ENCODE results near the gene HECTD4.

HECTD4 gene

GRCh38 chr12:112381883-112382796, at the start of gene HECTD4:
HECTD4 (minus strand) TSS chr12:112382431; CDS start chr12:112382128, 303 bp downstream.
- Histone ChIP-seq H3K27ac (ENCODE audit: low read length) (no peak within 1 kb of the TSS), H3K27me3 (ENCODE audit: control insufficient read depth, insufficient read depth, low read length) (no peaks in the 10 kb centered on the region), H3K4me1 (ENCODE audit: control insufficient read depth, low read depth, low read length) (peaks cover 3% of the 10 kb centered on the region), H3K36me3 (ENCODE audit: control insufficient read depth, low read depth, low read length) (no peaks in the 10 kb centered on the region), H3K4me3 (ENCODE audit: low read length) (peak within 1 kb of the TSS; percentile 70), H3K9me3 (ENCODE audit: control insufficient read depth, low read depth, low read length) (no peaks in the 10 kb centered on the region), H3K9ac (ENCODE audit: low read length) (peak within 1 kb of the TSS; percentile 51)

- no peaks in the 10 kb centered on the region for H3K36me3 ChIP-seq (ENCODE audit: control insufficient read depth, low read depth, low read length)
- H3K27ac ChIP-seq (ENCODE audit: low read length), result no peak overlapping the region
- no peaks in the 10 kb centered on the region for H3K4me1 ChIP-seq (ENCODE audit: control insufficient read depth, low read depth, low read length)
- no peaks in the 10 kb centered on the region for H3K27me3 ChIP-seq (ENCODE audit: control insufficient read depth, insufficient read depth, low read length)
- H3K9me3 ChIP-seq (ENCODE audit: control insufficient read depth, low read depth, low read length), result no peaks in the 10 kb centered on the region
- H3K9ac ChIP-seq (ENCODE audit: low read length), result no peak overlapping the region
- no peak overlapping the region for H3K4me3 ChIP-seq (ENCODE audit: low read length)
Measured at GRCh38 chr12:112431965-112432364, 49.7 kb upstream of the HECTD4 start.

- Histone ChIP-seq H3K27me3 (ENCODE audit: control insufficient read depth, insufficient read depth, low read length) (no peaks in the 10 kb centered on the region), H3K4me3 (ENCODE audit: low read length) (no peak overlapping the region), H3K4me1 (ENCODE audit: control insufficient read depth, low read depth, low read length) (no peaks in the 10 kb centered on the region), H3K9me3 (ENCODE audit: control insufficient read depth, low read depth, low read length) (no peaks in the 10 kb centered on the region), H3K36me3 (ENCODE audit: control insufficient read depth, low read depth, low read length) (no peaks in the 10 kb centered on the region), H3K9ac (ENCODE audit: low read length) (no peak overlapping the region), H3K27ac (ENCODE audit: low read length) (no peak overlapping the region)
Measured at GRCh38 chr12:112430929-112431328, 48.7 kb upstream of the HECTD4 start.

- H3K27me3 ChIP-seq (ENCODE audit: control insufficient read depth, insufficient read depth, low read length), result no peaks in the 10 kb centered on the region
- H3K4me1 ChIP-seq (ENCODE audit: control insufficient read depth, low read depth, low read length), result no peaks in the 10 kb centered on the region
- no peak overlapping the region for H3K9ac ChIP-seq (ENCODE audit: low read length)
- H3K36me3 ChIP-seq (ENCODE audit: control insufficient read depth, low read depth, low read length), result no peaks in the 10 kb centered on the region
- H3K9me3 ChIP-seq (ENCODE audit: control insufficient read depth, low read depth, low read length), result no peaks in the 10 kb centered on the region
- H3K27ac ChIP-seq (ENCODE audit: low read length), result no peak overlapping the region
- H3K4me3 ChIP-seq (ENCODE audit: low read length), result no peak overlapping the region
Measured at GRCh38 chr12:112427760-112428159, 45.5 kb upstream of the HECTD4 start.

- no peaks in the 10 kb centered on the region for H3K36me3 ChIP-seq (ENCODE audit: control insufficient read depth, low read depth, low read length)
Measured at GRCh38 chr12:112425582-112426382, 43.6 kb upstream of the HECTD4 start.

GRCh38 chr12:112424126-112424525, 41.9 kb upstream of the HECTD4 start:
- Histone ChIP-seq H3K9ac (ENCODE audit: low read length) (no peak overlapping the region), H3K4me1 (ENCODE audit: control insufficient read depth, low read depth, low read length) (peaks cover 6% of the 10 kb centered on the region), H3K4me3 (ENCODE audit: low read length) (no peak overlapping the region), H3K36me3 (ENCODE audit: control insufficient read depth, low read depth, low read length) (no peaks in the 10 kb centered on the region), H3K9me3 (ENCODE audit: control insufficient read depth, low read depth, low read length) (no peaks in the 10 kb centered on the region), H3K27ac (ENCODE audit: low read length) (no peak overlapping the region), H3K27me3 (ENCODE audit: control insufficient read depth, insufficient read depth, low read length) (no peaks in the 10 kb centered on the region)

More at GRCh38 chr12:112425582-112426382, 43.6 kb upstream of the HECTD4 start:
- Histone ChIP-seq H3K9me3 (ENCODE audit: control insufficient read depth, low read depth, low read length) (no peaks in the 10 kb centered on the region), H3K27ac (ENCODE audit: low read length) (no peak overlapping the region), H3K4me3 (ENCODE audit: low read length) (no peak overlapping the region), H3K4me1 (ENCODE audit: control insufficient read depth, low read depth, low read length) (no peaks in the 10 kb centered on the region), H3K27me3 (ENCODE audit: control insufficient read depth, insufficient read depth, low read length) (no peaks in the 10 kb centered on the region), H3K9ac (ENCODE audit: low read length) (no peak overlapping the region)

GRCh38 chr12:112422531-112422930, 40.3 kb upstream of the HECTD4 start:
- Histone ChIP-seq H3K4me3 (ENCODE audit: low read length) (no peak overlapping the region), H3K36me3 (ENCODE audit: control insufficient read depth, low read depth, low read length) (no peaks in the 10 kb centered on the region), H3K9ac (ENCODE audit: low read length) (no peak overlapping the region), H3K9me3 (ENCODE audit: control insufficient read depth, low read depth, low read length) (no peaks in the 10 kb centered on the region), H3K4me1 (ENCODE audit: control insufficient read depth, low read depth, low read length) (peaks cover 6% of the 10 kb centered on the region), H3K27me3 (ENCODE audit: control insufficient read depth, insufficient read depth, low read length) (no peaks in the 10 kb centered on the region), H3K27ac (ENCODE audit: low read length) (no peak overlapping the region)

GRCh38 chr12:112421363-112421762, 39.1 kb upstream of the HECTD4 start:
- Histone ChIP-seq H3K9me3 (ENCODE audit: control insufficient read depth, low read depth, low read length) (no peaks in the 10 kb centered on the region), H3K4me1 (ENCODE audit: control insufficient read depth, low read depth, low read length) (peaks cover 6% of the 10 kb centered on the region), H3K9ac (ENCODE audit: low read length) (no peak overlapping the region), H3K27me3 (ENCODE audit: control insufficient read depth, insufficient read depth, low read length) (no peaks in the 10 kb centered on the region), H3K27ac (ENCODE audit: low read length) (no peak overlapping the region), H3K4me3 (ENCODE audit: low read length) (no peak overlapping the region), H3K36me3 (ENCODE audit: control insufficient read depth, low read depth, low read length) (no peaks in the 10 kb centered on the region)

- no peaks in the 10 kb centered on the region for H3K9me3 ChIP-seq (ENCODE audit: control insufficient read depth, low read depth, low read length)
- no peaks in the 10 kb centered on the region for H3K36me3 ChIP-seq (ENCODE audit: control insufficient read depth, low read depth, low read length)
- no peak overlapping the region for H3K9ac ChIP-seq (ENCODE audit: low read length)
- no peak overlapping the region for H3K4me3 ChIP-seq (ENCODE audit: low read length)
- H3K27ac ChIP-seq (ENCODE audit: low read length), result no peak overlapping the region
- no peaks in the 10 kb centered on the region for H3K27me3 ChIP-seq (ENCODE audit: control insufficient read depth, insufficient read depth, low read length)
- H3K4me1 ChIP-seq (ENCODE audit: control insufficient read depth, low read depth, low read length), result peaks cover 6% of the 10 kb centered on the region
Measured at GRCh38 chr12:112420740-112421139, 38.5 kb upstream of the HECTD4 start.

- Histone ChIP-seq H3K4me3 (ENCODE audit: low read length) (peak overlapping the region; percentile 99), H3K27ac (ENCODE audit: low read length) (peak overlapping the region; percentile 94), H3K4me1 (ENCODE audit: control insufficient read depth, low read depth, low read length) (peaks cover 6% of the 10 kb centered on the region), H3K36me3 (ENCODE audit: control insufficient read depth, low read depth, low read length) (no peaks in the 10 kb centered on the region), H3K9ac (ENCODE audit: low read length) (peak overlapping the region; percentile 97), H3K27me3 (ENCODE audit: control insufficient read depth, insufficient read depth, low read length) (no peaks in the 10 kb centered on the region), H3K9me3 (ENCODE audit: control insufficient read depth, low read depth, low read length) (no peaks in the 10 kb centered on the region)
Measured at GRCh38 chr12:112419297-112420133, 37.3 kb upstream of the HECTD4 start.
